K562 (cell line): ENCODE results near the gene OR2G2. TPM values are rescaled to one million over a fixed set of nuclear protein-coding genes. Genes with fewer than 3 reads are reported as not detected.

ENCODE experiments used
- ATAC-seq: fragments of 200-7000 bp; cut with Tn5 transposase; 3 replicates; pipeline ENCODE4 v1.9.1; 2020; ENCODE audit warnings: moderate library complexity
- BruUV-seq: library from RNA; stranded (reverse); fragments of 400-500 nt; replicated peaks from 2 replicates; lab custom pipeline; 2021; lab: Mats Ljungman, UMichigan
- CTCF ChIA-PET: fragments of 300-600 bp; formaldehyde crosslinking; extraction: SDS; loops from one replicate; lab custom pipeline; 2021; ENCODE audit warnings: low intra/inter-chr PET ratio; lab: Yijun Ruan, JAX
- POLR2A ChIA-PET: fragments of 300-600, 350-650 bp; sonication (Branson Sonifier 250); formaldehyde crosslinking; extraction: SDS; loops from one replicate; lab custom pipeline; 2021; ENCODE audit warnings: antibody characterized with exemption, inconsistent platforms; lab: Yijun Ruan, JAX
- DNase-seq, 4 experiments: peaks; one replicate each; pipeline versions ENCODE4 v3.0.0 to v3.0.0-alpha.2; 2011 to 2018; ENCODE audit warnings: low spot score in 3 of 4, mixed read lengths in 3 of 4; ENCODE audit errors: extremely low read depth in 1 of 4
- FAIRE-seq: peaks from 2 replicates; lab custom pipeline; 2011; peaks lifted over from hg19 to GRCh38; lab: Jason Lieb, UNC
- H2AFZ ChIP-seq: 2 replicates; pipeline ENCODE4 v1.6.0; 2011; ENCODE audit warnings: low read depth, low read length, control low read depth, inconsistent platforms
- H3K27ac ChIP-seq: fragments of 200-600 bp; 3 replicates; pipeline ENCODE4 v1.8.0; 2011; ENCODE audit warnings: low read depth, mild to moderate bottlenecking, control low read depth, inconsistent platforms, low read length, moderate library complexity, mixed read lengths; ENCODE audit errors: extremely low read depth
- H3K27me3 ChIP-seq, 2 experiments: fragments of 300-600 bp in 1 of 2; 2 replicates in 1 of 2; 3 replicates in 1 of 2; pipeline versions ENCODE4 v1.6.0 to v1.8.0; 2011; ENCODE audit warnings: inconsistent platforms in 2 of 2, low read length in 2 of 2, mild to moderate bottlenecking in 1 of 2, mixed read lengths in 1 of 2, moderate library complexity in 1 of 2; ENCODE audit not compliant: control insufficient read depth in 2 of 2, insufficient read depth in 2 of 2
- H3K36me3 ChIP-seq: fragments of 300-600 bp; 3 replicates; pipeline ENCODE4 v1.8.0; 2011; ENCODE audit warnings: mild to moderate bottlenecking, low read length, inconsistent platforms; ENCODE audit not compliant: control insufficient read depth, insufficient read depth
- H3K4me1 ChIP-seq, 2 experiments: fragments of 200-600 bp in 1 of 2; replicated peaks in 1 of 2; 2 replicates in 1 of 2; 3 replicates in 1 of 2; pipeline versions ENCODE4 v1.5.1 to v1.8.0; 2011; ENCODE audit warnings: inconsistent platforms in 2 of 2, low read length in 2 of 2, mild to moderate bottlenecking in 1 of 2, mixed read lengths in 1 of 2, moderate library complexity in 1 of 2; ENCODE audit not compliant: control insufficient read depth in 2 of 2, insufficient read depth in 2 of 2
- H3K4me2 ChIP-seq: 2 replicates; pipeline ENCODE4 v1.6.1; 2011; ENCODE audit warnings: low read length, control low read depth, inconsistent platforms, mixed read lengths; ENCODE audit not compliant: insufficient read depth
- H3K4me3 ChIP-seq: fragments of 200-600 bp; sonication (generic), shearing (Covaris generic); 2 replicates; pipeline ENCODE4 v1.5.1; 2016; ENCODE audit warnings: control low read depth, inconsistent platforms
- H3K79me2 ChIP-seq: fragments of 200-600 bp; 3 replicates; pipeline ENCODE4 v1.8.0; 2011; ENCODE audit warnings: low read length, inconsistent platforms; ENCODE audit not compliant: control insufficient read depth, insufficient read depth
- H3K9ac ChIP-seq, 2 experiments: 2 replicates each; pipeline versions ENCODE4 v1.6.0 to v1.6.1; 2011; ENCODE audit warnings: low read depth in 2 of 2, low read length in 2 of 2, control low read depth in 1 of 2, inconsistent platforms in 1 of 2, mild to moderate bottlenecking in 1 of 2, mixed read lengths in 1 of 2; ENCODE audit not compliant: insufficient read depth in 1 of 2
- H3K9me1 ChIP-seq: one replicate; pipeline ENCODE4 v1.6.0; 2011; ENCODE audit warnings: inconsistent platforms, mild to moderate bottlenecking, low read length, moderate library complexity; ENCODE audit not compliant: control insufficient read depth, insufficient read depth
- H3K9me3 ChIP-seq: replicated peaks from 2 replicates; pipeline ENCODE4 v1.5.1; 2011; ENCODE audit warnings: low read depth, low read length, inconsistent platforms; ENCODE audit not compliant: control insufficient read depth, insufficient read depth
- H4K20me1 ChIP-seq: replicated peaks from 2 replicates; pipeline ENCODE4 v1.6.1; 2011; ENCODE audit warnings: low read length, inconsistent platforms, mixed read lengths; ENCODE audit not compliant: control insufficient read depth, insufficient read depth
- CCAR2 ChIP-seq: fragments of 200-400 bp; formaldehyde crosslinking; IDR thresholded peaks from 2 replicates; pipeline ENCODE4 v1.6.1; 2017; ENCODE audit warnings: mild to moderate bottlenecking, low read depth, low read length
- CXXC5 ChIP-seq: fragments of 250-450 bp; sonication (Bioruptor Pico); IDR thresholded peaks from 2 replicates; pipeline ENCODE4 v1.8.0; 2022; ENCODE audit warnings: inconsistent platforms, mild to moderate bottlenecking, moderate library complexity
- FOXA3 ChIP-seq, 2 experiments: fragments of 450-650 bp in 1 of 2; sonication (generic) in 1 of 2; formaldehyde crosslinking; IDR thresholded peaks in 1 of 2; conservative IDR thresholded peaks in 1 of 2; 2 replicates each; pipeline versions ENCODE4 v1.4.0 to v1.8.0; 2020 to 2022; ENCODE audit warnings: mild to moderate bottlenecking in 2 of 2, missing genetic modification reagents in 1 of 2
- JUND ChIP-seq, 2 experiments: IDR thresholded peaks; 2 replicates in 1 of 2; 3 replicates in 1 of 2; pipeline ENCODE4 v1.6.1; 2011; ENCODE audit warnings: borderline replicate concordance in 2 of 2, low read depth in 2 of 2, low read length in 2 of 2, improper control_type of control experiment in 1 of 2, missing biosample characterization in 1 of 2, missing genetic modification characterization in 1 of 2, missing genetic modification reagents in 1 of 2
- PYGO2 ChIP-seq: fragments of 450-650 bp; IDR thresholded peaks from 2 replicates; pipeline ENCODE4 v1.6.1; 2016; ENCODE audit warnings: mild to moderate bottlenecking, missing genetic modification characterization, moderate library complexity, missing compliant biosample characterization
- TEAD1 ChIP-seq, 2 experiments: fragments of 450-650 bp in 1 of 2; sonication (generic) in 1 of 2; formaldehyde crosslinking; IDR thresholded peaks; 2 replicates each; pipeline versions ENCODE4 v1.4.0 to v1.8.0; 2020 to 2022; ENCODE audit warnings: mild to moderate bottlenecking in 2 of 2, missing genetic modification reagents in 1 of 2
- ZNF12 ChIP-seq: sonication (generic); formaldehyde crosslinking; IDR thresholded peaks from 2 replicates; pipeline ENCODE4 v1.4.0; 2020; ENCODE audit warnings: mild to moderate bottlenecking, missing genetic modification reagents
- ZNF512 ChIP-seq: IDR thresholded peaks from 2 replicates; pipeline ENCODE4 v1.6.1; 2016; ENCODE audit warnings: missing genetic modification characterization, missing compliant biosample characterization
- ZNF766 ChIP-seq: fragments of 200-800 bp; sonication (Bioruptor generic); conservative IDR thresholded peaks from 2 replicates; pipeline ENCODE4 v1.6.1; 2016; ENCODE audit warnings: missing genetic modification characterization, missing compliant biosample characterization
- WGBS: fragments of 100-300 bp; shearing (Covaris generic); methylation state at CpG from one replicate; pipeline ENCODE4 v1.1.6; 2016; ENCODE audit warnings: low coverage, mixed read lengths; ENCODE audit not compliant: insufficient coverage; ENCODE audit errors: missing lambda C conversion rate; 5-methylcytosine and 5-hydroxymethylcytosine counted together
- in situ Hi-C: fragments of 300-500 bp; cut with MboI; formaldehyde crosslinking; loops from 4 replicates; pipeline ENCODE4 v1.15.0; 2018; ENCODE audit warnings: inconsistent platforms, mixed read lengths
- intact Hi-C: fragments of 100-400 bp; cut with micrococcal nuclease; formaldehyde crosslinking; loops from 2 replicates; pipeline ENCODE4 v1.14.2; 2022
- polyA plus RNA-seq, 8 experiments: library from polyadenylated mRNA; depleted of rRNA in 4 of 8; stranded (reverse) in 5 of 8; unstranded in 3 of 8; fragments of >200 nt; fragmentation: Nextera tagmentation in 2 of 8; fragmentation: Illumina TruSeq in 1 of 8; extraction: Ambion mirVana in 2 of 8; extraction: Trizol in 1 of 8; gene quantifications; 2 replicates each; pipeline versions ENCODE4 v1.2.1 to v1.2.3, GENCODE V29; 2011 to 2014; ENCODE audit warnings: inconsistent platforms in 1 of 8, missing spikeins in 1 of 8
- small RNA-seq: library from RNA; depleted of rRNA; stranded (forward); fragments of <200 nt; gene quantifications from one replicate; pipeline ENCODE3, GENCODE V24; 2014
- total RNA-seq, 7 experiments: library from RNA; depleted of rRNA in 6 of 7; stranded (reverse); fragments of >200 nt in 6 of 7; fragmentation: Illumina TruSeq in 2 of 7; extraction: Trizol in 2 of 7; gene quantifications; 2 replicates each; pipeline versions ENCODE4 v1.2.1 to v1.2.3, GENCODE V29; 2011 to 2021; ENCODE audit warnings: low replicate concordance in 1 of 7

OR2G2 gene
- total and polyA plus RNA-seq, 9 of the 15 experiments (the other 6 are each of a cell fraction or from before 2014, with no cell fraction given), result not detected

- TF ChIP-seq FOXA3 (CRISPR knock-in tag; conservative IDR thresholded peaks at IDR 0.05 in 1 of 2, IDR thresholded peaks at IDR 0.05 in 1 of 2) (no peak), ZNF12 (CRISPR knock-in tag) (no peak), ZNF766 (no peak), TEAD1 (CRISPR knock-in tag; IDR thresholded peaks at IDR 0.05) (no peak), JUND (IDR thresholded peaks at IDR 0.05; ENCODE audit: borderline replicate concordance, low read depth, low read length) (no peak), JUND (tag; IDR thresholded peaks at IDR 0.05; ENCODE audit: borderline replicate concordance, low read depth, low read length) (no peak), CCAR2 (no peak), CXXC5 (CRISPR knock-in tag) (no peak)
Measured at GRCh38 chr1:247638011-247638410, 49.9 kb downstream of the OR2G2 start (continued).

- Histone ChIP-seq H3K79me2 (no peaks in the 10 kb centered on the region), H3K9ac (no peak overlapping the region), H3K4me1 (peaks cover 0 to 7% of the 10 kb centered on the region in 2 experiments; a peak in 1 of 5 replicates), H3K27me3 (no peaks in the 10 kb centered on the region), H3K9me1 (no peaks in the 10 kb centered on the region), H4K20me1 (no peaks in the 10 kb centered on the region), H2AFZ (peak overlapping the region; percentile 68; the same call in 1 of the 2 replicates), H3K4me3 (no peak overlapping the region), H3K9me3 (no peaks in the 10 kb centered on the region; the same call in 1 of the 2 replicates), H3K36me3 (no peaks in the 10 kb centered on the region), H3K27ac (no peak overlapping the region), H3K4me2 (no peak overlapping the region)
- CTCF ChIA-PET, result no interaction called here
- intact Hi-C loops, result no loop called here
- POLR2A ChIA-PET, result interaction anchor here (0.7 kb wide), 1 partner anchor 9 kb away, joined by 3 read pairs; no protein-coding TSS in a partner anchor
- in situ Hi-C loops, result no loop called here
- 0% methylated on average over 6 of the region's 6 CpGs for WGBS
- BruUV-seq, result no TSS peak
- FAIRE-seq (no peak), DNase-seq (no peak), ATAC-seq (no peak)
- TF ChIP-seq PYGO2 (tag), result no peak
- peak; percentile 41; the same call in 1 of the 2 replicates for TF ChIP-seq ZNF512 (tag)
Measured at GRCh38 chr1:247638781-247639180, 50.6 kb downstream of the OR2G2 start.

Small RNA genes lying within 50 kb of the gene (small RNA-seq; reads per million reads assigned to genes)
- not detected for gene RF00026

Other genes with a start within 250 kb of the OR2G2 start
Only the 7 nearest of the 11 such genes appear.
- not detected in 2 replicates for gene OR2B11, start 130.3 kb upstream of the OR2G2 start, total RNA-seq (2014; rRNA removed)
- gene OR2B11, start 130.3 kb upstream of the OR2G2 start, total RNA-seq (2014; rRNA removed; fragmentation: Illumina TruSeq; extraction: Trizol), result not detected in 2 replicates
- not detected in 2 replicates for gene OR2B11, start 130.3 kb upstream of the OR2G2 start, total RNA-seq (2015; rRNA removed; fragmentation: Illumina TruSeq; extraction: Trizol)
- not detected in 2 replicates for gene OR2B11, start 130.3 kb upstream of the OR2G2 start, total RNA-seq (2021)
- not detected in 2 replicates for gene OR2B11, start 130.3 kb upstream of the OR2G2 start, polyA plus RNA-seq (2011; rRNA removed)
- not detected in 2 replicates for gene OR2B11, start 130.3 kb upstream of the OR2G2 start, polyA plus RNA-seq (2014; fragmentation: Illumina TruSeq; extraction: Trizol)
- gene OR2B11, start 130.3 kb upstream of the OR2G2 start, polyA plus RNA-seq (2014; fragmentation: Nextera tagmentation; extraction: Ambion mirVana), result not detected
- gene OR2B11, start 130.3 kb upstream of the OR2G2 start, polyA plus RNA-seq (2014; rRNA removed), result not detected in 2 replicates
- gene OR2C3, start 51.9 kb upstream of the OR2G2 start, total RNA-seq (2014; rRNA removed), result 0.04 TPM in 1 of 2 replicates, not detected in the other
- not detected in 2 replicates for gene OR2C3, start 51.9 kb upstream of the OR2G2 start, total RNA-seq (2014; rRNA removed; fragmentation: Illumina TruSeq; extraction: Trizol)
- gene OR2C3, start 51.9 kb upstream of the OR2G2 start, total RNA-seq (2015; rRNA removed; fragmentation: Illumina TruSeq; extraction: Trizol), result 0.04 TPM in 2 replicates
- gene OR2C3, start 51.9 kb upstream of the OR2G2 start, total RNA-seq (2021), result 0.02 TPM in 1 of 2 replicates, not detected in the other
- 0.01 and 0.03 TPM in 2 replicates for gene OR2C3, start 51.9 kb upstream of the OR2G2 start, polyA plus RNA-seq (2011; rRNA removed)
- 0.03 TPM in 1 of 2 replicates, not detected in the other for gene OR2C3, start 51.9 kb upstream of the OR2G2 start, polyA plus RNA-seq (2014; fragmentation: Illumina TruSeq; extraction: Trizol)
- gene OR2C3, start 51.9 kb upstream of the OR2G2 start, polyA plus RNA-seq (2014; fragmentation: Nextera tagmentation; extraction: Ambion mirVana), result under 1 TPM in 1 of 2 experiments, not detected in 1; under 0.01 TPM
- gene OR2C3, start 51.9 kb upstream of the OR2G2 start, polyA plus RNA-seq (2014; rRNA removed), result 0.05 TPM in 1 of 2 replicates, not detected in the other
- gene GCSAML, start 39.2 kb upstream of the OR2G2 start, total RNA-seq (2014; rRNA removed), result not detected in 2 replicates
- not detected in 2 replicates for gene GCSAML, start 39.2 kb upstream of the OR2G2 start, total RNA-seq (2014; rRNA removed; fragmentation: Illumina TruSeq; extraction: Trizol)
- not detected in 2 replicates for gene GCSAML, start 39.2 kb upstream of the OR2G2 start, total RNA-seq (2015; rRNA removed; fragmentation: Illumina TruSeq; extraction: Trizol)
- gene GCSAML, start 39.2 kb upstream of the OR2G2 start, total RNA-seq (2021), result not detected in 2 replicates
- 0.01 TPM in 1 of 2 replicates, not detected in the other for gene GCSAML, start 39.2 kb upstream of the OR2G2 start, polyA plus RNA-seq (2011; rRNA removed)
- gene GCSAML, start 39.2 kb upstream of the OR2G2 start, polyA plus RNA-seq (2014; fragmentation: Illumina TruSeq; extraction: Trizol), result not detected in 2 replicates
- not detected for gene GCSAML, start 39.2 kb upstream of the OR2G2 start, polyA plus RNA-seq (2014; fragmentation: Nextera tagmentation; extraction: Ambion mirVana)
- not detected in 2 replicates for gene GCSAML, start 39.2 kb upstream of the OR2G2 start, polyA plus RNA-seq (2014; rRNA removed)
- not detected in 2 replicates for gene OR2G3, start 17.2 kb downstream of the OR2G2 start, total RNA-seq (2014; rRNA removed)
- gene OR2G3, start 17.2 kb downstream of the OR2G2 start, total RNA-seq (2014; rRNA removed; fragmentation: Illumina TruSeq; extraction: Trizol), result not detected in 2 replicates
- not detected in 2 replicates for gene OR2G3, start 17.2 kb downstream of the OR2G2 start, total RNA-seq (2015; rRNA removed; fragmentation: Illumina TruSeq; extraction: Trizol)
- gene OR2G3, start 17.2 kb downstream of the OR2G2 start, total RNA-seq (2021), result not detected in 2 replicates
- gene OR2G3, start 17.2 kb downstream of the OR2G2 start, polyA plus RNA-seq (2011; rRNA removed), result not detected in 2 replicates
- gene OR2G3, start 17.2 kb downstream of the OR2G2 start, polyA plus RNA-seq (2014; fragmentation: Illumina TruSeq; extraction: Trizol), result not detected in 2 replicates
- not detected for gene OR2G3, start 17.2 kb downstream of the OR2G2 start, polyA plus RNA-seq (2014; fragmentation: Nextera tagmentation; extraction: Ambion mirVana)
- gene OR2G3, start 17.2 kb downstream of the OR2G2 start, polyA plus RNA-seq (2014; rRNA removed), result not detected in 2 replicates
- not detected in 2 replicates for gene OR13G1, start 91.4 kb downstream of the OR2G2 start, total RNA-seq (2014; rRNA removed)
- not detected in 2 replicates for gene OR13G1, start 91.4 kb downstream of the OR2G2 start, total RNA-seq (2014; rRNA removed; fragmentation: Illumina TruSeq; extraction: Trizol)
- gene OR13G1, start 91.4 kb downstream of the OR2G2 start, total RNA-seq (2015; rRNA removed; fragmentation: Illumina TruSeq; extraction: Trizol), result not detected in 2 replicates
- gene OR13G1, start 91.4 kb downstream of the OR2G2 start, total RNA-seq (2021), result not detected in 2 replicates
- not detected in 2 replicates for gene OR13G1, start 91.4 kb downstream of the OR2G2 start, polyA plus RNA-seq (2011; rRNA removed)
- not detected in 2 replicates for gene OR13G1, start 91.4 kb downstream of the OR2G2 start, polyA plus RNA-seq (2014; fragmentation: Illumina TruSeq; extraction: Trizol)
- gene OR13G1, start 91.4 kb downstream of the OR2G2 start, polyA plus RNA-seq (2014; fragmentation: Nextera tagmentation; extraction: Ambion mirVana), result not detected
- not detected in 2 replicates for gene OR13G1, start 91.4 kb downstream of the OR2G2 start, polyA plus RNA-seq (2014; rRNA removed)
- gene OR6F1, start 128.3 kb downstream of the OR2G2 start, total RNA-seq (2014; rRNA removed), result not detected in 2 replicates
- not detected in 2 replicates for gene OR6F1, start 128.3 kb downstream of the OR2G2 start, total RNA-seq (2014; rRNA removed; fragmentation: Illumina TruSeq; extraction: Trizol)
- not detected in 2 replicates for gene OR6F1, start 128.3 kb downstream of the OR2G2 start, total RNA-seq (2015; rRNA removed; fragmentation: Illumina TruSeq; extraction: Trizol)
- gene OR6F1, start 128.3 kb downstream of the OR2G2 start, total RNA-seq (2021), result not detected in 2 replicates
- not detected in 2 replicates for gene OR6F1, start 128.3 kb downstream of the OR2G2 start, polyA plus RNA-seq (2011; rRNA removed)
- gene OR6F1, start 128.3 kb downstream of the OR2G2 start, polyA plus RNA-seq (2014; fragmentation: Illumina TruSeq; extraction: Trizol), result not detected in 2 replicates
- gene OR6F1, start 128.3 kb downstream of the OR2G2 start, polyA plus RNA-seq (2014; fragmentation: Nextera tagmentation; extraction: Ambion mirVana), result not detected
- gene OR6F1, start 128.3 kb downstream of the OR2G2 start, polyA plus RNA-seq (2014; rRNA removed), result not detected in 2 replicates
- gene OR14K1, start 150.3 kb downstream of the OR2G2 start, total RNA-seq (2014; rRNA removed), result not detected in 2 replicates
- gene OR14K1, start 150.3 kb downstream of the OR2G2 start, total RNA-seq (2014; rRNA removed; fragmentation: Illumina TruSeq; extraction: Trizol), result not detected in 2 replicates
- gene OR14K1, start 150.3 kb downstream of the OR2G2 start, total RNA-seq (2015; rRNA removed; fragmentation: Illumina TruSeq; extraction: Trizol), result not detected in 2 replicates
- not detected in 2 replicates for gene OR14K1, start 150.3 kb downstream of the OR2G2 start, total RNA-seq (2021)
- not detected in 2 replicates for gene OR14K1, start 150.3 kb downstream of the OR2G2 start, polyA plus RNA-seq (2011; rRNA removed)
- not detected in 2 replicates for gene OR14K1, start 150.3 kb downstream of the OR2G2 start, polyA plus RNA-seq (2014; fragmentation: Illumina TruSeq; extraction: Trizol)
- gene OR14K1, start 150.3 kb downstream of the OR2G2 start, polyA plus RNA-seq (2014; fragmentation: Nextera tagmentation; extraction: Ambion mirVana), result not detected
- gene OR14K1, start 150.3 kb downstream of the OR2G2 start, polyA plus RNA-seq (2014; rRNA removed), result not detected in 2 replicates